Fibroblast of lung (primary cell): Measurements from ENCODE around the gene PAX3.

Source experiments
- EZH2 ChIP-seq: IDR thresholded peaks from 2 replicates; pipeline ENCODE4 v1.5.1; 2012; ENCODE audit warnings: low read length, control low read depth, mild to moderate bottlenecking; ENCODE audit errors: missing control alignments
- TF ChIP-seq, protein P1 (sequence below), 2 donors: IDR thresholded peaks in 1 of 2; conservative IDR thresholded peaks in 1 of 2; 1 replicate in 1 of 2; 2 replicates in 1 of 2; pipeline ENCODE4 v1.5.1; 2011 to 2012; ENCODE audit warnings: low read length in 2 of 2, control low read depth in 1 of 2, inconsistent platforms in 1 of 2, low read depth in 1 of 2, mild to moderate bottlenecking in 1 of 2

DNA sequence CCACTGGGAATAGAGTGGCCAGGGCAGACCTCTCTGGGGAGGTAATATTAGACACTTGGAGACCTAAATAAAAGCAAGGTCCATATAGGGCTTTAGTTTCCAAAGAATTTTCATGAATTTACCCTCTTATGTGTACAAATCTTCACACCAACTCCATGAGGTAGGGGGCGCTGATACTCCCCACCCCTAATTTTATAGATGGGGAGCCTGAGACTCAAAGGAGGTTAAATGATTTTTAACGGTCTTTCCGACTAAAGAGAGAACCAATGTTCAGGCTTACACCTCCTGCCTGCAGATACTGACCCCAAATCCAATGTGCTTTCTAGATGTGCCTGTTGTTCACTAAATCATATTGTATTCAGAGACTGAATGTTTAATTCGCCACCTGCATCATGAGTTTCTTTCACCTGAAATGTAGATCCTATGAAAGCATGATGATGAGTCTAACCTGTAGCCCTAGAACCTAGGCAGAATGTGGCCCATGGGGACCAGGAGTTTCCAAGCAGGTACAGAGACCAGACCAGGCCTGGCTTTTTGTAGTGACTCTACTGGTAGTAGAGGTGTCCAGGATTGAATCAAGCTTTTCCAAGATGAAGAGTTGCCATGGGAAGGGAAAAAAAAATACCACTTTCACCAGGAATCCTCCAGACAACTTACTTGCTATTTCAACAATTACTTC, 16.8 kb upstream of the PAX3 start:
- TF ChIP-seq, protein P1, sequence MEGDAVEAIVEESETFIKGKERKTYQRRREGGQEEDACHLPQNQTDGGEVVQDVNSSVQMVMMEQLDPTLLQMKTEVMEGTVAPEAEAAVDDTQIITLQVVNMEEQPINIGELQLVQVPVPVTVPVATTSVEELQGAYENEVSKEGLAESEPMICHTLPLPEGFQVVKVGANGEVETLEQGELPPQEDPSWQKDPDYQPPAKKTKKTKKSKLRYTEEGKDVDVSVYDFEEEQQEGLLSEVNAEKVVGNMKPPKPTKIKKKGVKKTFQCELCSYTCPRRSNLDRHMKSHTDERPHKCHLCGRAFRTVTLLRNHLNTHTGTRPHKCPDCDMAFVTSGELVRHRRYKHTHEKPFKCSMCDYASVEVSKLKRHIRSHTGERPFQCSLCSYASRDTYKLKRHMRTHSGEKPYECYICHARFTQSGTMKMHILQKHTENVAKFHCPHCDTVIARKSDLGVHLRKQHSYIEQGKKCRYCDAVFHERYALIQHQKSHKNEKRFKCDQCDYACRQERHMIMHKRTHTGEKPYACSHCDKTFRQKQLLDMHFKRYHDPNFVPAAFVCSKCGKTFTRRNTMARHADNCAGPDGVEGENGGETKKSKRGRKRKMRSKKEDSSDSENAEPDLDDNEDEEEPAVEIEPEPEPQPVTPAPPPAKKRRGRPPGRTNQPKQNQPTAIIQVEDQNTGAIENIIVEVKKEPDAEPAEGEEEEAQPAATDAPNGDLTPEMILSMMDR (conservative IDR thresholded peaks at IDR 0.05 in 1 of 2, IDR thresholded peaks at IDR 0.05 in 1 of 2; ENCODE audit: low read depth in 1 of 2, low read length in 2 of 2) = peak in 1 of 2 donors; percentile 4
- TF ChIP-seq EZH2 = no peak
